SK-N-DZ (cell line): ENCODE measurements around the gene HAX1. TPM values are rescaled to one million over a fixed set of nuclear protein-coding genes. Genes with fewer than 3 reads are reported as not detected.
"Not testable (repeated sequence)": the region's sequence is repeated elsewhere in the genome, so short reads cannot be mapped to it uniquely, and the experiment has no call there.

Experiments used
- DNase-seq: peaks from one replicate; pipeline ENCODE4 v3.0.0-alpha.2; 2015; ENCODE audit warnings: low spot score
- polyA plus RNA-seq, 2 experiments: library from polyadenylated mRNA; depleted of rRNA; stranded (reverse); fragments of >200 nt; gene quantifications; 2 replicates each; pipeline ENCODE4 v1.2.3, GENCODE V29; 2014

Gene HAX1
- 222 TPM in 2 replicates for polyA plus RNA-seq (2014; cell fraction: cytosol; rRNA removed)
- 209 and 219 TPM in 2 replicates for polyA plus RNA-seq (2014; cell fraction: nucleus; rRNA removed)

DNA sequence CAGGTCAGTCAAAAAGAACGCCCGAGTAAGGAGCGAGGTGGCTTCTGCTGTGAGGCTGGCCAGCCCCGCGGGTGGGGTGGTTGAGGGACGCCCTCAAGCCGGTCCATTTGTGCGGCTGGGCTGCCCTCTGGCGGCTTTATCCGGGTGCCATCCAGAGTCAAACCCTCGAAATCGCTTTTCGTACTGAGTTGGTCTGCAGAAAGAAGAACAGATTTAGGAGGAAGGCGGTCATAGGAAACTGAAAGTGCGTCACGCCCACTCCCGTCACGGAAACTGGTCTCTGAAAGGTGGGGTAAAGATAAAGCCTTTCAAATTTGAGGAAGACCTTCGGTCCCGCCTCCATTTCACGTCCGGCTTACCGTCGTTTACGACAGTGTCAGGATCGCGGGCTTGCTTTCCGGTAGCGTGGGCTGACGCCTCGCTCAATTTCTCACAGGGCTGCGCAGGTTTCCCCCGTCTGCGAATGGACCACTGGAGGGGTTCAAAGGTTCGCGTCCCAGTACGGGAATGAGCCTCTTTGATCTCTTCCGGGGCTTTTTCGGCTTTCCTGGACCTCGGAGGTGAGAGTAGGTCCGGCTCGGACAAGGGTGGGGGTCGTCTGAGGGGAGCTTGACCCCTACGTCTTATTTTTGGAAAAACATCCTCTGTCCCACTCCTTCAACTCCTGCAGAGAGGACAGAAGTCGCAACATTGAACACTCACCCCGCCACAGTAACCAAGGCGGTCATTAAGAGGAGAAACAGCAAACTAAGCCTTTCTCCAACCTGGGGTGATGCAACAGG lies at the start of gene HAX1:
Gene HAX1, plus strand, starts transcription at position 413 of the 782 bp plus-strand sequence. Its CDS starts 95 bp downstream, at position 508.
- peak; percentile 96 for DNase-seq

DNA sequence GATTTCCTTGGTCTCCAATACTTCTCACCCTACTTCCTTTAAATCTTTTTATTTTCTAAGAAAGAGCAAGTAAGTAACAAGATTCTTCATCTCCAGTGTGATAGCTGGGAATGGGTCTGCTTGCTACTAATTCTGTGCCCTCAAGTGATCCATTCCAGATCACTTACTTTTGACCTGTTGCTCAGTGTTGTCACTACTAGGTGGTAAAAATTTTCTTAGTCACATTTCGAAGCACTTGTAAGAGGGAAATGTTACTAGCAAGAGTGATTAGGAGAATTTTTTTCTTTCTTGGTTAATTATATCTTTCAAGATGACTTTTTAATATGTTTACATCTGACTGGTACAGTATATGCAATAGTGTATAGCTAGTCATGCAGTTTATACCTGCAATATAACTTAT lies 49.5 kb upstream of the HAX1 start:
- no peak for DNase-seq

DNA sequence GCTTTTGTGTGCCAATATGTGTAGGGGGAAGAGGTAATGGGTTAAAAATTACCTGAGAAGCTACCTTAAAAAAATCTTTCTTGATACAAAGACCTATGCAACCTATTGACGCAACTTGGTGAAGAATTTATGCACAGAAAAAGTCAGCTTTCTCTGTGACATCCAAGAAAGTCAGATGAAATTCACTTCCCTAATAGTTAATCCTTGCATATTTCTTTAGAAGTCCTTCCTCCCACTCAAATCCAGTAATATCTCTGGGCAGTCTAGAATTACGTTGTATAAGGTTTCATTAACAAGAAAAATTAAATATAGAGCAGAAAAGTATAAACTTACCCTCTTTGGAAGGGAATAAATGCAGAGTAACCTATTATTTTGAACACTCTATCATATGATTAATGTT lies 48.8 kb upstream of the HAX1 start:
- DNase-seq = no peak

DNA sequence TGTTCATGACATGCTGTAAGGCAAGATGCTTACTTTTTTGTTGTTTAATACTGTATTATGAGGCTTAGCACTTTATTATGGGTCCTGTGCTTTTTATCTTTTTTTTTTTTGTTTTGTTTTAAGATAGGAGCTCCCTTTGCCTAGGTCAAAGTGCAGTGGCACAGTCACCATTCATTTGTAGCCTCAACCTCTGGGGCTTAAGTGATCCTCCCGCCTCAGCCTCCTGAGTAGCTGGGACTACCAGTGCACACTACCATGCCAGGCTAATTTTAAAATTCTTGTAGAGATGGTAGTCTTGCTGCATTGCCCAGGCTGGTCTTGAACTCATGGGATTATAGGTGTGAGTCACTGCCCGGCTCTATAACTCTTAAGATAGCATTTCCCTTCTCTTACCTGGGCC lies 47.1 kb upstream of the HAX1 start:
- DNase-seq = no peak

DNA sequence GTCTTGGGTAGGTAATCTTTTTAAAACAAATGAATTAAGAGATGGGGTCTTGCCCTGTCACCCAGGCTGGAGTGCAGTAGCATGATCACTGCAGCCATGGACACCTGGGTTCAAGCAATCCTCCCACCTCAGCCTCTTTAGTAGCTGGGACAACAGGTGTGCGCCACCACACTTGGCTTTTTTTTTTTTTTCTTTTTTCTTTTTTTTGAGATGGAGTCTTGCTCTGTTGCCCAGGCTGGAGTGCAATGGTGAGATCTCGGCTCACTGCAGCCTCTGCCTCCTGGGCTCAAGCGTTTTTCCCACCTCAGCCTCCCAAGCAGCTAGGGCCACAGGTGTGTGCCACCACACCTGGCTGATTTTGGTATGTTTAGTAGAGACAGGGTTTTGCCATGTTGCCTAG lies 41.3 kb upstream of the HAX1 start:
- DNase-seq = not testable (repeated sequence)

DNA sequence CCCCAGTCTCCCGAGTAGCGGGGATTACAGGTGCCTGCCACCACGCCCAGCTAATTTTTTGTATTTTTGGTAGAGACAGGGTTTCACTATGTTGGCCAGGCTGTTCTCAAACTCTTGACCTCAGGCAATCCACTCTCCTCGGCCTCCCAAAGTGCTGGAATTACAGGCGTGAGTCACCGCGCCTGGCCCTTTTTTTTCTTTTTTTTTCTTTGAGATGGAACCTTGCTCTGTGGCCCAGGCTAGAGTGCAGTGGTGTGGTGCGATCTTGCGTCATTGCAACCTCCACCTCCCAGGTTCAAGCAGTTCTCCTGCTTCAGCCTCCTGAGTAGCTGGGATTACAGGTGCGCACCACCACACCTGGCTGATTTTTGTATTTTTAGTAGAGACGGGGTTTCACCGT lies 39.3 kb upstream of the HAX1 start:
- DNase-seq = not testable (repeated sequence)

DNA sequence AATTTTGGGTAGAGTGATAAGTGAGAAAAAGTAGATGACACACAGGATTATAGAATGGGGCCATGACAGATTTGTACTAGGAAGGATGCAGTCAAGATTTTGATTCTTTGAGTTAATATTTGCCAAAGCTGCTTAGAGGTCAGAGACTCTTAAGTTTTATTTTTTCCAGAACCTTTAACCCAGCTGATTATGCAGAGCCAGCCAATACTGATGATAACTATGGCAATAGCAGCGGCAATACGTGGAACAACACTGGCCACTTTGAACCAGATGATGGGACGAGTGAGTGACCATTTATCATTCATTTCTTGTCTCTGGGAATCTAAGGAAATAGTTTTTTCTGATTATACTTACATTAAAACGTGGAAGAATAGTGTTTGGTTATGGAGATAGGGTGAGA lies 35.6 kb upstream of the HAX1 start:
- DNase-seq = no peak

DNA sequence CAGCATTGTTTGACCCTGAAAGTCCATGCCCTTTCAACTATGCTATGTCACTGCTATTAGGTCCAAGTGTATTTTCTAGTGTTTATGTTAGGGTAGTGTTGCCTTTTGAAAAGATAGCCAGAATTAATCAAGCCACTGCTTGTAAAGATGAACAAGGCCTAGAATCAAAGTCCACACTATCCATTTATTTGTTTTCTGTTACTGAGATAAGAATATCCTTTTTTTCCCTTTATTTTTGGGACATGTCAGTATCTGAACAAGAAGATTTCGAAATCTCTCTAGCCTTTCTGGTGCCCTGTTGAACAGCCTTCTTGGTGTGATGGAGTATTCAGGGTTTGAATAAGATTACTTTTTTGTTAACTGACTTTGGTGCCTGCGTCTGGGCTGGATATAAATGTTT lies 35.0 kb upstream of the HAX1 start:
- no peak for DNase-seq

DNA sequence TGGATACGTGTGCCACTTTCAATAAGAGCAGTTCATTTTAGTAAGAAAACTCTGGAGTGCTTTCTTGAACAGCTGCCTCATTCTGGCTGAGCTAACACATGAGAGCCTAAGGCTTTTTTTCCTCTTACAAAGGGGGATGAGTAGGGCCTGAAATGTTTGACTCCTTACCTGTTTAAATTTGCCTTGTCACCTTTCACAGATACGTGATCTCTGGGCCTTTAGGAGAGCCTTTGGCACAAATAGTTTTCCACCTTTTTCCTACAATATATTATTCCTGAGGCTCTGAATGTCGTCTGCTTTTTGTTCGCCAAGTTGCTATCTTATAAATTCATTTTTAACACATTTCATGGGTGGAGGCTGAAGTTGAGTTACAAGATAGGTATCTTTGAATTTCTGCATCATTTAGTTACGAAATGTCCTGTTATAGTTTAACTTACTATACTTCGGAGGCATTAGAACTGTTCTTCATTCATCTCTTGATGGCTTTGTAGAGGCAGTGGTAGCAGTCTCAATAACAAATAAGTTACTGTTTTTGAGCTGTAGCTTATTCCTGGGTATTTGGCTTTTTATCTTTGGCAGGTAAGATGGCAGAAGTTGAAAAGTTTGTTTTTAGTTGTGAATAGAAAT lies 34.4 kb upstream of the HAX1 start:
- DNase-seq = no peak

DNA sequence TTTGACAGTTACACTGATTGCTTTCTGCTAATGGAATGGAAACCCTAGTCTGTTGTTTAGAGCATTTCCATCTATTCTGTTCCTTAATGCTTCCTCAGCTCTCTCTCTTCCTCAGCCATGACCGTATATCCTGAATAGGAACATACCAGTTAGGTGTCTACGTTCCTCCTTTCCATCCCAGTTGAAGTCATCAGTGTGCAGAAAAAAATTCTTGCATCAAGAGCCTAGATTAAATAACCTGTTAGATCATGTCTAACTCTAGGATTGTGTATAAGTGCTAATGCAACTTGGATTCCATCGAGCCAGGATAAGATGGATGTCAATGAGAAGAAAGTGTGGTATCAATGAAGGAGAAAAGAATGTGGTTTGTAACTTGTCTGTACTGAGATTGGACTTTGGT lies 32.9 kb upstream of the HAX1 start:
- no peak for DNase-seq

DNA sequence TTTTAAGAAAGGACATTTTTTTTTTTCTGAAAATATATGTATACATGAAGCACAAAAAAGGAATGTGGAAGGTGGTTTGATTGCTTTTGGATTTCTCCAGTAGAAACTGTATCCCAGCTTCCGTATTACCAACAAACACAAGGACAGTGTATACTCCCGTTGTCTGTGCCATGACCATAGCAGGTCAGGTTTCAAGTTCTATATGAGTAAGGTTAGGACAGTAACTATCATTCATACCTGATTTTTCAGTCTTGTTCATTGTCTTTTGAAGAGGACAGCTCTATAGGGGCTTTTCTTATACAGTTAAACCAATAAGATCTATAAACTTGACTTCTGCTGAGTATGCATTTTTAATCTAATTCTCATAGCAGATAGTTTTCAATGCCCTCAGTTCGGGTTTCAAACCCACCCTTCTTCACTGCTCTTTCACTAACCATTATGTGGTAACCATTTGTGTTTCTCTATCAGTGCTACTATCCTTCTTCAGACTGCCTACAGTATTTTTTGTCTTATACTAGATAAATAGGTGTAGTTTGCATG lies 32.1 kb upstream of the HAX1 start:
- no peak for DNase-seq

DNA sequence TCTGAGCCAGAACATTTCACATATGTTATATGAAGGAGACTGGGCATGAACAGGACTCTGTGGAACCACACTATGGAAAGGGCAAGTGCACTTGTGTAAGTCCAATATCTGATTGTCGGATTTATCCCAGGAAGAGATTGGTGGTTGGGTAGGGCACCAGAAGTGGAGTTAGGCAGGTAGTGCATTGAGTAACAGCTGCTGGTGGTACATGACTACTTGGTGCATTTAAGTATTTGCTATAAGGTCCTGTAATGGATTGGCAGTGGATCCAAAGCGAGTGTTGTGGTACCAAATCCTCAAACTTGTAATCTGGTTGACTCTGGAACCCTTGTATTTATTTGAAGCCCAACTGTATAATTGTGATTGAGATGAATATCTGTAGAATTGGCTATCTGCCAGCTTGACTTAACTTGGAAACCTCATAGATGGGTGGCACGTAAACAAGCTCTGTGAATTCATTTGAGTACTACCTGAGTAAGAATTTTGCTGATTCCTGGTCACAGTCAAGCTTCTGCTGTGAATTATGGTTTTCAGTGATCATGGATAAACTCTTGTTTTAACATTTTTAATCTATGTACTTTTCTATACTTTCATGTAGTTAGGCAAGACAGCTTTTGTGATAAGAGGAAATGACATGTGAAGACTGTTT lies 30.6 kb upstream of the HAX1 start:
- DNase-seq = no peak

DNA sequence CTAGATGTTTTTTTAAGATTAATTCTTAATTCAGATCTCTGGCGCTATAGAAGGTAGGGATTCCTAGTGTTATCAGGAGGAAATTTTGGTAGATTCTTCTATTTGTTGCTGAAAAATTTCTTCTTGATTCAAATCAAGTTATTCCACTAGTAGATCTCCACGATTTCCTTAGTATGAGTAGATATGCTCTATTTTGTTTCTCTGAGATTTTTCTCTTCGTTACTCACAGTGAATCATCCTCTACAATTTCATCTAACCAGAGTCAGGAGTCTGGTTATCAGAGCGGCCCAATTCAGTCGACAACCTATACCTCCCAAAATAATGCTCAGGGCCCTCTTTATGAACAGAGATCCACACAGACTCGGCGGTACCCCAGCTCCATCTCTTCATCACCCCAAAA lies 18.8 kb upstream of the HAX1 start:
- no peak for DNase-seq

DNA sequence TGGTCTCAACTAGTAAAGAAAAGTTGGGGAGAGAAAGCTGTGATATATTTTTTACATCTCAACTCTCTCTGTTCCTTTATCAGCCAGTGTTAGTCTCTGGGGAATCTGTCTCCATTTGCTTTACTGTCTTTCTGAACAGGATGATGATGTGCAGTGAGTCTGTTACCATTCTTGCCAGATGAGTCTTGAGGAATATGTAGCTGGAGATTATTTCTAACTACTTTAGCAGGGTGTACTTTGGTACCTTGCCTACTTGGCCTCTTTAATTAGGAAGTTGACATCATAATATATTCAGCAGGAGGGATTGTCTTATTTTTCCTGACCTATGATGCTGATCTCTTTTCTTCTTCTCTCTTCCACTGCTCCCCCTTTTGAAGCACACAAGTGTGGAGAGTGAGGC lies 15.7 kb upstream of the HAX1 start:
- DNase-seq = no peak

DNA sequence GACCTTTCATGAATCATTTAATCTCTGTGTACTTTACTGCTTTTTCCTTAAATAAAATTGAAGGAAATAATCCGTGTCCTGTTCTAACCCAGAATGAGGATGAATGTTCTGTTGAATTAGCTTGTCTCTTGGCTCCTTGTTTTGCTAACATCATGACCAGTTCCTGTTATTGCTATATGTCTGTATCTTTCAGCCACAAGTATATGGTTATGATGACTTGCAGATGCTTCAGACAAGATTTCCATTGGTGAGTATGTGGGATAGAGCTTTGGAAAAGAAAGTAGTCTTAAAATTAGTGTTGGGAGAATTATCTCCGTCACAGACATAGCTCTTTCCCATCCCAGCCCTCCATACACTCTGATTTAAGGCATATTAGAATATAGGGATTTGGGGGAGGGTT lies 13.6 kb upstream of the HAX1 start:
- DNase-seq = no peak

DNA sequence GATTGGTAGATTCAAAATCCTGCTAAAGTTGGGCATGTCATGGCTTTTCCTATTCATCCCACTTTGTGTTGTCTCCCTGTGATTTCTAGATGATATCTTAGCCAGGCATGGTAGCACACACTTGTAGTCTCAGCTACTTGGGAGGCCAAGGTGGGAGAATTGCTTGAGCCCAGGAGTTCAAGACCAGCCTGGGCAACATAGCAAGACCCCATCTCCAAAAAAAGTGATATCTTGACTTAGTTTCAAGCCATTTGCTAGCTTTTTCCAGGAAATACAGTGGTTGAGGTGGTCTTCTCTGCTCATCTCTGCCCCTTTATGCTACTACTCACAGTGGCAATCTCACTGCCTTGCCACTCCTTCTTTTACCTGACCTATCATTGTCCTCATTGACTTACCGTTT lies 12.3 kb upstream of the HAX1 start:
- DNase-seq = no peak

DNA sequence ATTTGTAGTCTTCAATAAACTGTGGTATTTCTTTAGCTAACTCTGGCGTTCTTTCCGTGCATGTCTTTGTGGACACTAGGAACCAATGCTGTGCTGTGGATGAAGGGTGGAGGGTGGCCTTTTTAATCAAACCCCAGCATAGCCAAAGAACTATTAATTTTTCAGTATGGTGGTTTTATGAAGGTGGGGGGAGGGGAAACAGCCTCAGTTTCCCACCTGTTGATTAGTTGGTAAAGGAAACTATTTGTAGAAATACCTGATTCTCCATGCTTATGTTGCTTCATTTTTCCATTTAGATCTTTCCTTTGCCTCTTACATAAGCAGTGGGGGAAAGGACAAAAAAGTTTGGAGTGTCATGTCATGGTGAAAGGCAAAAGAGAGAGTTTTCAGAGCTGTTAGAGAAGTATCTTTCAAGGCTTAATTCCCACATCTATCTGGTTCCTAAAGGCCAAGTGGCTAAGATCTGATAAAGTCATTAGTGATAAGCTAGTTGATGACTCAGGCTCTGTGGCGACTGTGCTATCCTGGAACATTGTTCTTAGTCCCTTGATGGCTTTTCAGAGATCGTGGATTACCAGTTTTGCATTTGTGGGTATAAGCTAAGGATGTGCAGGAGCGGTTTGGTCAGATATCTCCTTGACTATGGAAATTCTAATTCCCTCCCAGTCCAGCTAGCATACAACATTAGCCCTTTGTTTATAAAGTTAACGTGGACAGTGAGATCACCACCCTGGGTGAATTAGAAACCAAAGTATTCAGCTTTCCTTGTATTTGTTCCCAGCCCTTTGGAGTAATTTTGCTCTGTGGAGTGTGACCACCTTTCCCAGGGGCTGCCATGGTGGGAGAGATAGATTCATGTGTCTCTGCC lies 8.7 kb upstream of the HAX1 start:
- no peak for DNase-seq

DNA sequence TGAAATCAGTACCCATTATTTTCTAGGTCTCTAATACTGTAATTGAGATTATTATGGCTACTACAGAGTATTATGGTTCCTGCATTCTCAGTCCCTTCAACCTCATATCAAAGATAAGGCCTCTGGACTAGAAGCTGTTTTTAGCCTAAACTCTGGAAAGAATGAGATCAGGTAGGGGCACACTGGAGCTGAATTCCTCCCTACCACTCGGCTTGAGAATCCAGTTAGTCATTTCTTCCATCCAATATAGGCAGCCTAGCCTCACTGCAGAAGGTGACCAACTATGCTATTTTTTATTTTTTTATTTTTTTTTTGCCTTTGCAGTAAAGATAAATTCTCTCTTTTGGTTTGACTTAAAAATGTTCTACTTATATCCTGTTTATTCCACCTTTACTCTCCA lies 8.0 kb upstream of the HAX1 start:
- DNase-seq = no peak

DNA sequence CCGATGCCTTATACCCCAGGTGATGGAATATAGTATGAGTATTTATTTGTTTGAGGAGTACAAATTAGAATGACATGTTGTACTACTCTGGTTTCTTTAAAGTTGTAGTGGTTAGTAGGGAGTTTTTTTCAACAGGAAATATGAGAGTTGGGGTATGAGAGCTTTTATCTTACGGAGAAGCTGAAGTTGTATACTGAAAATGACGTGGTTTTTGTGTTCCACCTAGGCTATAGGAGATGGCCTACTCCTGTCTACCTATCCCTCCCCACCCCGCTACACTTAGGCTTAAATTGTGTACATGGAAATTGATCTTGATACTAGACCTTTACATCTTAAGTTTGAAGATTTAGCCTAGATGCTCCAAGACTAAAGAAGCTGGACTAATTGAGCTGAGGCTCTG lies 6.8 kb upstream of the HAX1 start:
- no peak for DNase-seq

DNA sequence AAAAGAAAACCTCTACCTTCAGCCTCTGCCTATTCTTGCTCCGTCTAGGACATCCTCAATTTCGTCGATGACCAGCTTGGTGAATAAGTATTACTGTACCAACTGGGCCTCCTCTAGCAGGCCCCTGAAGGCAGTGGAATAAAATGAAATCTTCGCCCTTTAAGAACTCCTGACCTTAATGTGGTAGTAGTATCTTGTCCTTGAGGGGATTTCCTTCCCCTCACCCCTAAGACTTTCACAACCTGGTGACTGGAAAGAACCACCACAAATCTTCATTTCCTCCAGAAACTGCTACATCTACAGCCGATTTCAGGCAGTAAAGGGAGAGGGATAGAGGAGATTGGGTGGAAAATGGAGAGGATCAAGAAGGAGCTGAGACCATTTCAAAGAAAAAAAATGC lies 1.6 kb upstream of the HAX1 start:
- DNase-seq = no peak

DNA sequence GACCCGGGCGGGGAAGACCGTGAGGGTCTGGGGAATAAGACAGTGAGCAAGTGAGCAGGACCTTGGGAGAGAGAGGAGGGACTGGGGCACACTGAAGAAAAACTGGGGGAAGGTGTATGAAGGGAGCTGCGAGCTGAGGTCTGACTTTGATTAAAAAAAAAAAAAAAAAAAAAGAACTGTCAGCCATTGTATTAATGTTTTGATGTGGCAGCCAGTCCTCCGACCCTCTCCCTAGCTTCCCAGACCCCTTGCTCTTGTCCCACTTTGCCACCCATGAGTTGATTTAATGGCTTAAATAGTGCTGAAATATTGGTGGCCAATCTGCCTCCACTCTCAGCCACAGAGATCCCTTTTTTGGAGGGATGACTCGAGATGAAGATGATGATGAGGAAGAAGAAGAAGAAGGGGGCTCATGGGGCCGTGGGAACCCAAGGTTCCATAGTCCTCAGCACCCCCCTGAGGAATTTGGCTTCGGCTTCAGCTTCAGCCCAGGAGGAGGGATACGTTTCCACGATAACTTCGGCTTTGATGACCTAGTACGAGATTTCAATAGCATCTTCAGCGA lies 652 bp downstream of the HAX1 start:
- no peak for DNase-seq
